Stimulated activated naive CD8-positive, alpha-beta T cell treated with anti-CD3 and anti-CD28 coated beads, Interleukin-15, Interleukin-2, amounts not matched to agents 100 ng/mL and 50 ng/mL, for 24 hours (primary cell): ENCODE results near the gene PIK3C3.
"Not testable (repeated sequence)": the region's sequence is repeated elsewhere in the genome, so short reads cannot be mapped to it uniquely, and the experiment has no call there.

ENCODE experiments used
- H3K27ac Mint-ChIP-seq: one replicate; pipeline ENCODE4 v1.8.0; 2021; ENCODE audit warnings: mild to moderate bottlenecking, mixed read lengths
- H3K27me3 Mint-ChIP-seq: one replicate; pipeline ENCODE4 v1.8.0; 2021; ENCODE audit warnings: mixed read lengths
- H3K36me3 Mint-ChIP-seq: one replicate; pipeline ENCODE4 v1.8.0; 2021; ENCODE audit warnings: low read depth, mixed read lengths
- H3K4me1 Mint-ChIP-seq: one replicate; pipeline ENCODE4 v1.8.0; 2021; ENCODE audit warnings: low read depth, mixed read lengths
- H3K4me3 Mint-ChIP-seq: one replicate; pipeline ENCODE4 v1.8.0; 2021; ENCODE audit warnings: mild to moderate bottlenecking, mixed read lengths
- H3K9me3 Mint-ChIP-seq: one replicate; pipeline ENCODE4 v1.8.0; 2021; ENCODE audit warnings: mixed read lengths

Gene PIK3C3

GRCh38 chr18:42094875-42095274 is 139.8 kb downstream of the PIK3C3 start:
- H3K9me3 Mint-ChIP-seq = no peaks in the 10 kb centered on the region
- H3K36me3 Mint-ChIP-seq = no peaks in the 10 kb centered on the region
- H3K4me3 Mint-ChIP-seq = no peak overlapping the region
- no peak overlapping the region for H3K27ac Mint-ChIP-seq
- H3K27me3 Mint-ChIP-seq = peaks cover 5% of the 10 kb centered on the region
- no peaks in the 10 kb centered on the region for H3K4me1 Mint-ChIP-seq

DNA sequence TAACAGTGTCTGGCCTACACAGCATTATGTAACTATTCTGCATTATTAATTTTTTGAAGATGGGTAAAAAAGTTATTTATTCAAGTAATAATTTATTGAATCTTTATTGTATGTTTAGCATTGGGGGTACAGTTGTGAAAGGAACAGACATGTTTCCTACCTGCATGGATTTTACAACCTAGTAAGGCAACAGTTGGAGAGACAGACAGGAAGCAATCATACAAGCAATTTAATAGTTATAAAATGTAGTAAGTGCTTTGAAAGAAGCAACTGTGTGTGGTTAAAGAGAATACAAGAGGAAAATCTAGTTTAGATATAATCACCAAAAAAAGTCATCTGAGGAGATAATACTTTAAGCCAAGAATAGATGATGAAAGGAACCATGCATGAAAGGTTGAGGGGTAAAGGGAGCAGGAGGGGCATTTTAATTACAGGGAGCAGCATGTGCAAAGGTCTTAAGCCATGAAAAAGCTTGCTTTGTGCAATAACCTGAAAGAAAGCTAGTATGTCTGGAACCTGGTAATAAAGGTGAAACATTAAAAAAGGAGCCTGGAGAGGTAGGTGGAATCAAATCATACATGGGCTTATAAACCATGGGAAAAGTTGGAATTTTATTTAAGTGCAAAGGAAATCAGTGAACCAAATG is 140.8 kb downstream of the PIK3C3 start:
- no peak overlapping the region for H3K4me3 Mint-ChIP-seq
- no peaks in the 10 kb centered on the region for H3K9me3 Mint-ChIP-seq
- H3K4me1 Mint-ChIP-seq = peaks cover under 1% of the 10 kb centered on the region
- no peak overlapping the region for H3K27ac Mint-ChIP-seq
- peaks cover 5% of the 10 kb centered on the region for H3K27me3 Mint-ChIP-seq
- no peaks in the 10 kb centered on the region for H3K36me3 Mint-ChIP-seq

- Mint-ChIP-seq H3K4me3 (no peak overlapping the region), H3K27ac (no peak overlapping the region), H3K27me3 (peaks cover 5% of the 10 kb centered on the region), H3K36me3 (no peaks in the 10 kb centered on the region), H3K4me1 (peaks cover 4% of the 10 kb centered on the region), H3K9me3 (no peaks in the 10 kb centered on the region)
Observed at GRCh38 chr18:42100248-42100647, 145.2 kb downstream of the PIK3C3 start.

DNA sequence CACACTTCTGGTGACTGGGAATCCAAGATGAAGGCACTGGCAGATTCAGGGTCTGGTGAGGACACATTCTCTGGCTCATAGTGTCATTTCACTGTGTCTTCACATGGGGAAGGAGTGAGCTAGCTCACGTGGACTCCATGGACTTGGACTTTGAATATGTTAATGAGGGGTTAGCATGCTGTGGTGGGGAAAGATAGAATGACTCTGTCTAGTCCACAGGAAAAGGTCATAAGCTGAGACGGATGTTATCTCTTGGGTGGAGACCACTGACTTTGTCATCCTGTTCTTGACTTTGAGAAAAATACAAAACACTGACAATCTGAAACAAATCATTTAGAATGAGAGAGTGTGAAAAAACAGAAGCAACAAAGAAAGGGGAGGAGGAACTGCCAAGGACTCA is 145.9 kb downstream of the PIK3C3 start:
- Mint-ChIP-seq H3K4me1 (peaks cover 4% of the 10 kb centered on the region), H3K4me3 (no peak overlapping the region), H3K9me3 (no peaks in the 10 kb centered on the region), H3K36me3 (no peaks in the 10 kb centered on the region), H3K27me3 (peaks cover 5% of the 10 kb centered on the region), H3K27ac (no peak overlapping the region)

- Mint-ChIP-seq H3K36me3 (no peaks in the 10 kb centered on the region), H3K27ac (no peak overlapping the region), H3K9me3 (no peaks in the 10 kb centered on the region), H3K27me3 (no peaks in the 10 kb centered on the region), H3K4me1 (peaks cover 4% of the 10 kb centered on the region), H3K4me3 (no peak overlapping the region)
Observed at GRCh38 chr18:42105394-42105793, 150.4 kb downstream of the PIK3C3 start.

DNA sequence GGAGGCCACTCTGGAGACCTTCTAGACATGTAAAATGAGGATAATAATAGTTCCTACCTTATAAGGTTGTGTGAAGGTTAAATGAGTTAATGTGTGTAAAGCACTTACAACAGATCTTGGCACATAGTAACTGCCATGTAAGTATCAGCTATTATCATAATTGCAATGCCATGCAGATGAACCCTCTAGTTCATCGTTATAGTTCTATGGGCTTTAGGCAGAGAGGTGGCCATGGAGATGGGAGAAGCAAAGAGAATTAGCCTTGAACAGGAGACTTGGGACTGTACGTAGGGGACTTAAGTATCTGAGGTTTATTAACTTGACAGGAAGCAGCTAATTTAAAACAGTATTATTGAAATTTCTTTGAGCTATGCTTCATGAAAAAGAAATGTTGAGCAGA is 151.8 kb downstream of the PIK3C3 start:
- Mint-ChIP-seq H3K27me3 (no peaks in the 10 kb centered on the region), H3K9me3 (no peaks in the 10 kb centered on the region), H3K4me1 (no peaks in the 10 kb centered on the region), H3K4me3 (no peak overlapping the region), H3K27ac (no peak overlapping the region), H3K36me3 (no peaks in the 10 kb centered on the region)

DNA sequence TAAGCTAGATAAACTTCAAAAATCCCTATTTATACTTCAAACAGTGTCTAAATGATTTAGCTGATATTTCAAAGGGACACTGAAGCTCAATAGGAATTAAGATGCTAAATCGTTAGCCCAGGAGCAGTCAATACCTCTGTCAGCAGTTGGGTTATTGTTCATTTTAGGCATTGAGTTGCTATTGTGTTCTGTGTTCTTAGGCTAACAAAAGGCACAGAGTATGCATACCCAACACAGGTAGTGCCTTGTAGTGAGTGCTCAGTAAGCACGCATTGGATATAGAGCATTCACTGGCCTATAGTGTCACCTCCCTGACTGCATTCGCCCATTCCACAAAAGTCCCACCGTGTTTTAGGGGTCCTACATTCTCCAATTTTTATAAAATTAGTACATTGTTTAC is 152.3 kb downstream of the PIK3C3 start:
- no peaks in the 10 kb centered on the region for H3K9me3 Mint-ChIP-seq
- no peaks in the 10 kb centered on the region for H3K27me3 Mint-ChIP-seq
- no peaks in the 10 kb centered on the region for H3K4me1 Mint-ChIP-seq
- H3K36me3 Mint-ChIP-seq = no peaks in the 10 kb centered on the region
- no peak overlapping the region for H3K4me3 Mint-ChIP-seq
- no peak overlapping the region for H3K27ac Mint-ChIP-seq

- Mint-ChIP-seq H3K4me3 (no peak overlapping the region), H3K9me3 (no peaks in the 10 kb centered on the region), H3K4me1 (no peaks in the 10 kb centered on the region), H3K27ac (no peak overlapping the region), H3K27me3 (no peaks in the 10 kb centered on the region), H3K36me3 (no peaks in the 10 kb centered on the region)
Observed at GRCh38 chr18:42107691-42108450, 152.8 kb downstream of the PIK3C3 start.

DNA sequence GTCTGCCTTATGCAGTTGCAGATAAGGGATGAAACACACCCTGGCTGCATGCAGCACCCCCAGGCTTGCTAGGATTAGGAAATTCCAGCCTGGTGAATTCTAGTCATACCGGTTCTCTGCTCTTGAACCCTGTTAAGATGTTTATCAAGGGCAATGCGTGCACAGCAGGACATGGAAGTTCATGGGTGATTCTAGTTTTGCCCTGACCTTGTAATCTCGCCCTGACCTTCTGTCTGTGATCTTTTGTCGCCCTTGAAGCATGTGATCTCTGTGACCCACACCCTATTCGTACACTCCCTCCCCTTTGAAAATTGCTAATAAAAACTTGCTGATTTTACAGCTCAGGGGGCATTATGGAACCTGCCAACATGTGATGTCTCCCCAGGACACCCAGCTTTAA is 157.1 kb downstream of the PIK3C3 start:
- not testable (repeated sequence) for H3K27ac Mint-ChIP-seq, H3K9me3 Mint-ChIP-seq, H3K36me3 Mint-ChIP-seq, H3K4me3 Mint-ChIP-seq, H3K27me3 Mint-ChIP-seq
- H3K4me1 Mint-ChIP-seq = peaks cover 13% of the 10 kb centered on the region

DNA sequence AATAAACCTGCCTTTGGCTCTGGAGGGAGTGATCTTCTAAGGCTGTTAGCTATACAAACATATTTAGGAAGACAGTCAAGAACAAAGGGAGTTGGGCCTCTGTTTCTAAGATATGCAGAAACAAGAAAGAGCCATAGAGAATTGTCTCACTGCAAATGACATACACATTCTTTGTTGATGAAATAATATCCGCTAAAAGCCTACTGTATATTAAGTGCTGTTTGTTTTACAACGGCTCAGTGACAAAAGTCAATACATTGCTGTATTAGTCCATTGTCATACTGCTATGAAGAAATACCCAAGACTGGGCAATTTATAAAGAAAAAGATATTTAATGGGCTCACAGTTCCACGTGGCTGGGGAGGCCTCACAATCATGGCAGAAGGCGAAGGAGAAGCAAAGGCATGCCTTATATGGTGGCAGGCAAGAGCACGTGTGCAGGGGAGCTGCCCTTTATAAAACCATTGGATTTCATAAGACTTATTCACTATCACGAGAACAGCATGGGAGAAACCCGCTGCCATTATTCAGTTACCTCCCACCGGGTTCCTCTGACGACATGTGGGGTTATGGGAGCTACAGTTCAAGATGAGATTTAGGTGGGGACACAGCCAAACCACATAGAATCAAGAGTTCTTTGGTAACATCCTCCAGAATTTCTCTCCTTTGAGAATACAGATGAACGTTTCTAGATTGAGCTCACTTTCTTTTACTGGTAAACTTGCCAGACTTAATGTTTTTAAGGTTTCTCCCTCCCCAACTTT is 157.8 kb downstream of the PIK3C3 start:
- Mint-ChIP-seq H3K27ac (no peak overlapping the region), H3K4me3 (no peak overlapping the region), H3K36me3 (no peaks in the 10 kb centered on the region), H3K4me1 (peaks cover 13% of the 10 kb centered on the region), H3K9me3 (no peaks in the 10 kb centered on the region), H3K27me3 (peaks cover under 1% of the 10 kb centered on the region)

DNA sequence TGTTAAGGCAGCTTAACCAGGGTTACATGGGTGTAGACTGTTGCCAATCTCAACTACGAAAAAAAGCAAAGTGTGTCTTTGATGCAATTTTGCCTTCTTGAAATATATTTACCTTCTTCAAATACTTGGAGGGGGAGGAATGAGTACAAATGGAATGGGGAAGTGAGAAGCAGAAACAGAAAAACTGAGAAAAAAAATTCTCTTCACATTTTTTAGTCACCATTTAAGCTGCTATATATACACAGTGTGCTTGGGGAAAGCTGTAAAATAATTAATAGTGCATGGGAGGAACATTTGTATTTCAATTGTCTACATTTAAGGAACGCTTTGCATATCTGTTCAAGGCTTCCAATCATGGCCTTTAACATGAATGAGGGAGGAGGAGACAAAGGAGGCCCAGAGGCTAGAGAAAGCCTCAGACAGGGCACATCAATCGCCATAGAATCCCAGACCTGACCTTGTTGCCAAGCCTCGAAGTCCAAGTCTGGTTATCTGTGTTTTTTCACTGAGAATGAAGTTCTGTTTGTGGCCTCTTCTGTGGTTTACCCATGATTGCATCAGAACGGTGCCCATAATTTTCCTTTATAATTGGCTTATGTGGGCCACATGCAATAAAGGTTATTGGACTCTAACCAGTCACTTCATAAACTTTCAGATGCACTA is 158.6 kb downstream of the PIK3C3 start:
- no peak overlapping the region for H3K4me3 Mint-ChIP-seq
- no peaks in the 10 kb centered on the region for H3K36me3 Mint-ChIP-seq
- no peaks in the 10 kb centered on the region for H3K9me3 Mint-ChIP-seq
- H3K27ac Mint-ChIP-seq = peak overlapping the region; percentile 67
- H3K27me3 Mint-ChIP-seq = peaks cover 7% of the 10 kb centered on the region
- peaks cover 13% of the 10 kb centered on the region for H3K4me1 Mint-ChIP-seq

GRCh38 chr18:42114310-42114943 is 159.4 kb downstream of the PIK3C3 start:
- Mint-ChIP-seq H3K36me3 (no peaks in the 10 kb centered on the region), H3K27ac (peak overlapping the region; percentile 67), H3K4me1 (peaks cover 13% of the 10 kb centered on the region)

GRCh38 chr18:42126586-42126985 is 171.6 kb downstream of the PIK3C3 start:
- H3K4me3 Mint-ChIP-seq = no peak overlapping the region

More at GRCh38 chr18:42114310-42114943, 159.4 kb downstream of the PIK3C3 start:
- Mint-ChIP-seq H3K9me3 (no peaks in the 10 kb centered on the region), H3K4me3 (peak overlapping the region; percentile 36), H3K27me3 (peaks cover 8% of the 10 kb centered on the region)

DNA sequence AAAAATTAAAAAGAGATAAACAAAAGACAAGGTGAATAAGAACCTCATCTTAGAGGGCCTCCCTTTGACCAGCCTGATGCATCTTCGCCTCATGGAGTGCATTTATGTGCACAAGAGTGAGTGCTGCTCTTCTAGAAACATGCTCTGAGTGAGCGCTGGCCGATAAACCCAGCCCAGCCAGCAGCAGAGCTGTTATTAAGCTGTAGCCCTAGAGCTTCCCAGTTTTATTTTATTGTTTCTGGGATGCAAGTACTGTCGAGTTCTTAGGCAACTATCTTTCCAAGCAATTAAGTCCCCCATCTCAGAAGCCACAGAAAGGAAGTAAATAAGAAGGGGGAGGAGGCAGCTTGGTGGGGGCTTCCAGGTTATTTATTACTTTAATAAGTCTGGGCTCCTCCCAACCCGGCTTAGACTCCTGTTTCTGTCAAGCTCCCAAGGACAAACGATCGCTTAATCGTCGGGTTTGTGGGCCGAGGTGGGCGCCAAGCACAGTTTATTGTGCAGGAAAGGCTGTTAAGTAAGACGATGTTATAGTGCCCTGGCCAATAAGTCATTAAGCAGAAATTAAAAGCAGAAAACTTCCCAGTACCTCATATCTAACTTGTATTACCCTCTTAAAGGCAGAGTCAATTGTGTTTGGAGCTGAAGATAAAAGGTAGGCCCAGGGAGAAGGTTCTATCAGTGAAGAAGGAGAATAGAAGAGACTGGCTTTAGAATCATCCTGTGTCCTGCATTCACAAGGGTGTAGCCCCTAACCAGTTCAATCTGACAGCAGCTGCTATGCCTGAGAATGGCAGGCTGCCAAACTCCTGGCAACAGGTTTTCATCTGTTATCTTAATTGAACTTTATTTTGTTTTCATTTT is 176.3 kb downstream of the PIK3C3 start:
- Mint-ChIP-seq H3K9me3 (peaks cover 3% of the 10 kb centered on the region), H3K4me1 (no peaks in the 10 kb centered on the region), H3K27me3 (no peaks in the 10 kb centered on the region), H3K36me3 (no peaks in the 10 kb centered on the region), H3K4me3 (no peak overlapping the region), H3K27ac (no peak overlapping the region)

More at GRCh38 chr18:42126586-42126985, 171.6 kb downstream of the PIK3C3 start:
- Mint-ChIP-seq H3K36me3 (no peaks in the 10 kb centered on the region), H3K4me1 (no peaks in the 10 kb centered on the region), H3K27ac (no peak overlapping the region), H3K9me3 (no peaks in the 10 kb centered on the region), H3K27me3 (no peaks in the 10 kb centered on the region)
